SK-N-DZ (cell line): ENCODE results near the gene EGFR.

Source experiments
- DNase-seq: peaks from one replicate; pipeline ENCODE4 v3.0.0-alpha.2; 2015; ENCODE audit warnings: low spot score

Gene EGFR

DNA sequence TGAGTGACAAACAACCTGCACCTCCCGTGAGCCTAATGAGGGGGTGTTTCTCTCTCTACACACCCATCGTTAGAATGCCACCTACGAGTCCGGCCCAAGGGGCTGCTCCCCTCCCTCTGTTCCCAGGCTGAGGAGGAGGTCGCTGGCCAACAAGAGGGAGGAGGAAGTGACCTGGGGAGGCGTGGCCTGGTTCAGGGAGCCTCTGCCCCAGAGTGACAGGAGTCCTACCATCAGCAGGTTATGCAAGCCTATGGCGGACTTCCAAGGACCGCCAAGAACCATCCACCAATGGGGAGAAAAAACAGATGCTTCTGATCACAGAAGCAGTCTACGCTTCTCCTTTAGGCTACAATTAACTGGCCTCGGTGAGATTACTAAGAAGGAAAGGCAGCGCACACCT is 12.3 kb upstream of the EGFR start:
- no peak for DNase-seq

DNA sequence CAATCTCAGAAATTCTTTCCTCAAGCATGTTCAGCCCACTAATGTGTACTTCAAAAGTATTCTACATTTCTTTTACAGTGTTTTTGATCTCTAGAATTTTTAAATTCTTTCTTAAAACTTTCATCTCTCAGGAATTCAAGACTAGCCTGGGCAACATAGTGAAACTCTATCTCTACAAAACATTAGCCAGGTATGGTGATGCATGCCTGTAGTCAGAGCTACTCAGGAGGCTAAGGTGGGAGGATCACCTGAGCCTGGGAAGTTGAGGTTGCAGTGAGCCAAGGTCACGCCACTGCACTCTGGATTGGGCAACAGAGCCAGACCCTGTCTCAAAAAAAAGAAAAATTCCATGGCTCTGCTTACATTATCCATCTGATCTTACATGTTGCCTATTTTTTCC is 5.0 kb upstream of the EGFR start:
- no peak for DNase-seq

DNA sequence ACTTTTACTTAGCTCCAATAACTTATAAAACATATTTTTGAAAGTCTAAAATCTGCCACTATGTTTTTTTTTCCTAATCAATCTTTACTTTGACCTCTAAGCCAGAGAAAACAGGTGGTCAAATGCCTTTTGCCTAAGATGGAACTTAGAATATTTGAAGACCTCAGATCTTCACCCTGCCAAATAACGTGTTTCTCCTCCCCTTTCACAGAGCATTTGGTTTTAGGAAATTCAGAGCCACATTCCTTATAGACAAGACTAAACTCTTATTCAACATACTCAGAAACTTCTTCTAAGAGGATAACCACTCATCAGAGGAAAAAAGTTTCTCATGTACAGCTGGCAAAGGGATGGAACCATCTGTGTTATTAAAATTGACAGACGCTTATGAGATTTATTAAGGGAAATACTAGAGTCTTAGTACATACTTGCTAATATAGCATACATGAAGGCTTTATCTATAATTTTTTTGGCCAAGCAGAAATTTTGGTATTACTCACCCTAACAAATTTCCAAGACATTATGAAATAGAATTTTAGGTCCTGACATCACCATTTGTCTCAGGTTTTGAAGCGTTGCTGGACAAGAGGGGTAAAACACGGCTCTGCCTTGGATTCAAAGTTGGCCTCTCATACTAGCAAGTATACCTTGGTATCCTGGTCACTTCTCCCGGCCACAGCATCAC is 2.6 kb upstream of the EGFR start:
- DNase-seq: no peak

DNA sequence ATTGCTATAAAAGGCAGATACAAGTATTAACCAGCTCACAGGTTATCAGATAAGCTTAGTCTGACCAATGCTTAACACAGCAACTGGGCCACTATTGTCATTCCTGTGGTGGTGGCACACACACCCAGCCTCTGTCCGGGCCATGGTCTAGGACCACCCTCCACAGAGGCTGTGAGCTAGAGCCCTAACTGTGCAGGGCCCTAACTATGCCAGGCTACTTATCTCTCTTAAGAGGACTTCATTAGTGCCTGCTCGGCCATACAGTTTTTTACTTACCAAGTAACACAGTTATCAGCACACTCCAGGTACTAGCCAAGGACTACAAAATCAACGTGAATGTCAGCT is 2.1 kb upstream of the EGFR start:
- no peak for DNase-seq

DNA sequence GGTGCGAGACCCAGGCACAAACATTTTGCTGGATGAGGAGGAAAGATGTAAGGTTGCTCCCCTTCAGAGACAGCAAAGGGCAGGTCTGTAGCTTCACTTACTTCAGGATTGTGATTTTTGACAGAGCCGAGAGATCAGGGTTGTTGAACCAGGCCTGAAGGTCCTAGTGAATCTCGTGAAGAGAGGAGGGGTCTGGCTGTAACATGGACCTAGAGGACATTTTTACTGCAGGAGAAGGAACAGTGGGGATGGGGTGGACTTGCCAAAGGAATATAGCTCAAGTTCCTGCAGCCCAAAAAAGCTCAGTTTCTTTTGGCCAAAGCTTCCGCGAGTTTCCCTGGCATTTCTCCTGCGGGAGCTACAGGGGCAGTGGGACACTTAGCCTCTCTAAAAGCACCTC is 976 bp upstream of the EGFR start:
- no peak for DNase-seq

GRCh38 chr7:55019191-55019690 is 424 bp downstream of the EGFR start:
- peak; percentile 15 for DNase-seq

DNA sequence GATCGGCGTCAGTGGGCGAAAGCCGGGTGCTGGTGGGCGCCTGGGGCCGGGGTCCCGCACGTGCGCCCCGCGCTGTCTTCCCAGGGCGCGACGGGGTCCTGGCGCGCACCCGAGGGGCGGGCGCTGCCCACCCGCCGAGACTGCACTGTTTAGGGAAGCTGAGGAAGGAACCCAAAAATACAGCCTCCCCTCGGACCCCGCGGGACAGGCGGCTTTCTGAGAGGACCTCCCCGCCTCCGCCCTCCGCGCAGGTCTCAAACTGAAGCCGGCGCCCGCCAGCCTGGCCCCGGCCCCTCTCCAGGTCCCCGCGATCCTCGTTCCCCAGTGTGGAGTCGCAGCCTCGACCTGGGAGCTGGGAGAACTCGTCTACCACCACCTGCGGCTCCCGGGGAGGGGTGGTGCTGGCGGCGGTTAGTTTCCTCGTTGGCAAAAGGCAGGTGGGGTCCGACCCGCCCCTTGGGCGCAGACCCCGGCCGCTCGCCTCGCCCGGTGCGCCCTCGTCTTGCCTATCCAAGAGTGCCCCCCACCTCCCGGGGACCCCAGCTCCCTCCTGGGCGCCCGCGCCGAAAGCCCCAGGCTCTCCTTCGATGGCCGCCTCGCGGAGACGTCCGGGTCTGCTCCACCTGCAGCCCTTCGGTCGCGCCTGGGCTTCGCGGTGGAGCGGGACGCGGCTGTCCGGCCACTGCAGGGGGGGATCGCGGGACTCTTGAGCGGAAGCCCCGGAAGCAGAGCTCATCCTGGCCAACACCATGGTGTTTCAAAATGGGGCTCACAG is 1.1 kb downstream of the EGFR start:
- DNase-seq: no peak

- DNase-seq: no peak
Measured at GRCh38 chr7:55020466-55020871, 1.7 kb downstream of the EGFR start.

DNA sequence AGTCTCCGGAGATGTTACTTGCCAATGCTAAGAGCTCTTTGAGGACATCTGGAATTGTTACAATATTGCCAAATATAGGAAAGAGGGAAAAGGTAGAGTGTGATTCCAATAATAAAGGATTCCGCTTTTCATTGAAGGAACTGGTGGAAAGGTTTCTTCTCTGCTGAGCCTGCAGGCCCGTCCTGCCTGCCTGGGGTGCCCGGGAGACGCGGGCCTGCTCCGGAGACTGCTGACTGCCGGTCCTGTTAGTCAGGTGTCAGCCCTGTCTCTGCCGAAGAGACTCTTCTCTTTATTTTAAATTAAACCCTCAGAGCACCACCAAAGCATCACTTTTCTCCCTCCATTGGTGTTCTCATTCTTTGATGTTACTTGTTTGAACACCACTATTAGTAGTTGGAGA is 2.2 kb downstream of the EGFR start:
- DNase-seq: no peak

- no peak for DNase-seq
Measured at GRCh38 chr7:55022002-55022985, 3.5 kb downstream of the EGFR start.

DNA sequence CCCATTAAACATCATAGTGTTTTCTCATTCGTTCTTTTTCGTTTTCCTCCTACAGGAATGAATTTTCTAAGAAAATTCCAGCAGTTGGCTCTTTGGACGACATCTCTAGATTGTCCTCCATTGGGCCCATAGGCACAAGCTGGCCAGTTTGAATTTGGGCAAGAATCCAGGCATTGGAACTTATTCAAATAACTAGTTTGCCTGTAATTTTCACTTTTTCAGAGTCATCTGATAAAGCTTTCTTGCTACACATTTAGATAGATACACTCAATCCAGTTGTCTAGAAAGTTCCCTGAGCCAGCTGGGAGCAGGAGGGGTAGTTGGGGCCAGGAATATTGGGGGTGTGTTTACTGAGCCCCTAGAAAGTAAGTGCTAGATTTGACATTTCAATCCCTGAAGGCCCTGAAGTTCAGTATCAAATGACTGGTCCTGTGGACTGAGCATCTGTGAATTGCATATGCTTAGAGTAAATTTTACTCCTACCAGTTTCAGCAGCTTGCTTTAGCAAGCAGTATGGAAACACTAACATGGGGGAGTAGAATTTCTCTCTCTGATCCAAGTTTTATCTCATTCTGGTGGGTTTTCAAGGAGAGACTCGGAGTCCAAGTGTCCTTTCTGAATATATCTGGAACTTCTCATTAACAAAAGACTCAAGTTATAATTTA is 5.2 kb downstream of the EGFR start:
- DNase-seq: no peak

DNA sequence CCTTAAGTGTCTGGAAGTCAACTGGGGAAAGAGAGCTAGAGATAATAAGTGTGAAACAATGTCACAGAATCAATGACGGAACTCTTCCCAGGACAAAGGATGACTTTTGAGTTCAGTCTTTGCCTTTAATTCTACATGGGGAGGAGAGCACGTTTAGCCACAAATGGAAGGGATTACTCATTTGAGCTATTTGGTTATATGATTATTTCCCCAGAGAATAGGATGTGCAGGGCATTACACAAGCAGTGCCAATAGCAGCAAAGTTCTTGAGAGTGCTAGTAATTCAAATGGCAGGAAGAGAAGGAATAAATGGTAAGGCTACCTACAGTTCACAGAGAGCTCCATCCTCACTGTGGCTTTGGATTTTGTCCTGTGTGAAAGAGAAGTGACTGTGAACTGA is 6.0 kb downstream of the EGFR start:
- no peak for DNase-seq

- no peak for DNase-seq
Measured at GRCh38 chr7:55026086-55026790, 7.4 kb downstream of the EGFR start.

DNA sequence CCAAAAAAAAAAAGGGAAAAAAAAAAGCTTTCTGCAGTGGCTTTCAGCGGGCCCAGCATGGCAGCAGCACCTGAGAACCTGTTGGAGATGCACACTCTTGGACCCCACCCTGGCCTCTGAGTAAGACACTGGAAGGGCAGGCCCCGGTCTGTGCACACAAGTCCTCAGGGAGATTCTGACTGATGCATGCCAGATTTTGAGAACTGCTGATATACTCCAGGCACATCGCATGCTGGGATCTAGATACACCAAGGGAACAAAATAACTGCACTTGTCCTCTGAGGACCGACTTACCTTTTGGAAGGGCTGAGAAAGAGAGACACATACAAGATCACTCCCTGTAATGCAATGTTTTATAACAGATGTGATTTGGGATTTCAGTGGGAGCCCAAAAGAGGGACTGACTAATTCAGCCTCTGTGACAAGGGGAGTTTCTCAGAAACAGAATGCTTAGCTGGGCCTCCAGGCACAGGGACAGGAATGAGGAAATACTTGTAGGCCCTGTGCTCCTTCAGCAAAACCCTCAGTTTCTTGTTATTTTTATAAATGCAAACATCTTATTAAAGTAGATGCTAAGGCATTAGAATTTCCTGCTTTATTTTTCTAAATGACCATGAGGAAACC is 8.2 kb downstream of the EGFR start:
- DNase-seq: no peak

DNA sequence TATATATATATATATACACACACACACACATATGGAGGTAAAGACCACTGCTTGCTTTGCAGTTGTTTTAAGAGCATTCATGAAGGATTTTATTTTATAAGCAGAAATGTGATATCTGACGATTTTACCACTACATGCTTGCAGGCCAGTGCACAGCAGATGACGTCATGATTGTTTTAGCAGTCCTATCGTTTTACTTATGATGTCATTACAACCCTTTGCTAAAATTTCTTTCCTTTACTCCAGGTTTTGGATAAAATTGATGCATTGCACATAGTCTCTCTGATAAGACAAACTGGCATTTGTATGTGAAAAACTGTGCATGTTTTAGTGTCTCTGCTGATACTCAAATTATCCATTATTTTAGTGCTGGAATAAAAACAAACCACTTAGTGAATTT is 9.2 kb downstream of the EGFR start:
- DNase-seq: no peak

DNA sequence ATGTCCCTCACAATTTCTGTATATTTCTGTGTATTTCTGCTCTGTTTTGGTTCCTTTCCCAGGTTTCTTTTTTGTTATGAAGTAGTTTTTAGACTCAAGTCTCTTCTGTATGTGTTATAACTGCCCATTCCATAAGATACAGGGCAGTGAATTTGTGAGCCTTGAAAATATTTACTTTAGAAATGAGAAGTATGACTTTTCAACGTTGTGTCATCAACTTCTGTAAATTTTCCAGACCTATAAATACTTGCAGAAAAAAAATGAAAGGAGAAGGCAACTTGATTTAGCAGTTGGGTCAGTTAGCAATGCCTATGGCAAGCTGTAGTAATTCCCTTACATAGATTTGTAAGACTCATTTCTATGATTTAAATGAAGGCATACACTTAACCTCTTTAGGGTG is 11.5 kb downstream of the EGFR start:
- no peak for DNase-seq

DNA sequence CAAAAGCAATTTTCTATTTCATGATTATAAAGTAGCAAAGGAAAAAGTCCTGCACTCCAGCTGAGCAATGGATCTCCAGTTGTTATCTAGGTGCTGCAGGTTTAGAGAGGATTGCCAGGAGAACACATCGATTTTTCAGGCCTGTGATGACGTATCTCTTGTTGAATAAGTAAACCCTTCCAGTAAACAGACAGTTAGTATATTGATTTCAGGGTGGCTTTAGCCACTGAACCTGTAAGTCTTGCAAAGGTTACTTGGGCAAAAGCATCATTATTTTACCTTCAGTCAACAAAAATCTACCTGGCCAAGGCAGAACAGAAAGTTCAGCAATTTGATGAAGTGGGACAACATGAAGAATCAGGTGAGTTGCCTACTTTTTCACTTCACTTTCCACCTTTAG is 12.3 kb downstream of the EGFR start:
- DNase-seq: no peak

DNA sequence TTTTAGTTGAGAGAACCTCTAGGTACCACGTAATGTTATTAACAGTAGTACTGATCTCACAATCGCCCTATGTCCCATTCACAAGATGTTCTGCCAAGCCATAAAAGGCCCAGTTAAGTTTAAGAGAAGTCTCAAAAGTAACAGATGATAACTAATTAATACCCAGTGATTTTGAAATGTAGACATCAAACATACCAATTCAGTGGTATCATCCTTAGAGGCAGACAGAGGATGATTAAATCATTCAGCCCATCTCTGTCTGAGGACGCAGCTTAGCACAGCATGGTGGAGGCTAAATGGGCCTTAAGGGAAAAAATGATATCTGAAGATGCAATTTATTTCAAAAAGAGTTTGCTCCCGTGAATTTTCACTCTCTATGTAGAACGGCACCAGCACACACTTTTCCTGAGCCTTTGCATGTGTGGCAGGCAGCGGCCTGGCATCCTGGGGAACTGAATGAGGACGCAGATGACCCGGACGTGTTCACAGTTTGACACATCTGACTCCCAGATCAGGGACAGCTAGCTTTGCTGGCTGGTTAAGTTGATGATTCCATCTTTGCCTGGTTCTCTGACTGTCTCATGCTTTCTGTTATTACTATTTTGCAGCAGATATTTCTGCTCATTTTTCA is 13.4 kb downstream of the EGFR start:
- no peak for DNase-seq

DNA sequence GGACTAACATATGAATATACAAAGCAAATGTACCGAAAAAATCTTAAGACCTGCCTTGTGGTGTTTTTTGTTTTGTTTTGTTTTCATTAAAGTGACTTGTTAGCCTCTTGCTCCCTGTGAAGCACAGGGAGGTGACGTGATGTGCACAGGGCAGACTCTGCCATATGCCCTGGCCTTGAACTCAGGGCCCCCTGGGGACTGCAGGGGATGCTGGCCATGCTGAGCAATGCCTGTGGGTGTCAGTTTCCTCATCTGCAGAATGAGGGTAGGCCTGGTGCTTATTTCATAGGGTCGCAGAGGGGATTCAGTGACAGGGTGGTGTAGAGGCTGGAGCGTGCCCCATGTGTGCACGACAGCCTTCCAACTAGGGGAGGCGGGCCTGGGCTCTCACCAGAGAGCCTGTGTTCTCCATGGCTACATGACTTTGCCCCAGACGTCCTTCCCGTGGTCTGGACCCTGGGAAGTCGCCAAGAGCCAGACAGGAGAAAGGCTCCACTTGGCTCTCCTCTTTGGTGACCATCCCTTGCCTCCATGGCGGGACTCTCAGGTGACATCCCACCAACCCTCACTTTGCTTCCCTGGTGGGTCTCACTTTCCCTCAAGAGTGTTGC is 14.5 kb downstream of the EGFR start:
- DNase-seq: no peak

DNA sequence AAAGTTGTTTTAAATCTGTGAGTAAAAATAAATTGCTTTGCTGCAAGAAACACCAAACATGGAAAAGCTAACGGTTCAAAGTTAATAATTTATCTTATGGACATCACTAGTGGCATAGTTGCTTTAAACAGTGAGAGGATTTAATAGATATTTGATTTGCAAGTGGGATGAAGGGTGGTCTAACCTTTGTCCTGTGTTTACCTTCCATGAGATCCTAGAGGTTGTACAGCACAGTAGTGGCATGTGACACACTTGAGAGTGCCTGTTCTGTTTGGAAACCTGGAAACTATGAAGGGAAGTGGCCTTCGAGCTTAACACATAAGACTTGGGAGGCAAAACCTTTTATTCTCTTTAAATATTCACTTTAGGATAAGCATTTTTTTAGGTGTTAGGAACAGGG is 16.0 kb downstream of the EGFR start:
- no peak for DNase-seq
